D721Med (cell line): Measurements from ENCODE around the gene DNAH17.

ENCODE experiments used
- DNase-seq: peaks from one replicate; pipeline ENCODE4 v3.0.0; 2011; ENCODE audit warnings: low spot score; ENCODE audit not compliant: insufficient read length
- FAIRE-seq: peaks from 2 replicates; lab custom pipeline; 2011; peaks lifted over from hg19 to GRCh38; lab: Jason Lieb, UNC
- TF ChIP-seq, protein P1 (sequence below): IDR thresholded peaks from 2 replicates; pipeline ENCODE4 v1.5.1; 2012; ENCODE audit warnings: mild to moderate bottlenecking, control low read depth; ENCODE audit not compliant: insufficient read depth; ENCODE audit errors: missing control alignments

Gene DNAH17

DNA sequence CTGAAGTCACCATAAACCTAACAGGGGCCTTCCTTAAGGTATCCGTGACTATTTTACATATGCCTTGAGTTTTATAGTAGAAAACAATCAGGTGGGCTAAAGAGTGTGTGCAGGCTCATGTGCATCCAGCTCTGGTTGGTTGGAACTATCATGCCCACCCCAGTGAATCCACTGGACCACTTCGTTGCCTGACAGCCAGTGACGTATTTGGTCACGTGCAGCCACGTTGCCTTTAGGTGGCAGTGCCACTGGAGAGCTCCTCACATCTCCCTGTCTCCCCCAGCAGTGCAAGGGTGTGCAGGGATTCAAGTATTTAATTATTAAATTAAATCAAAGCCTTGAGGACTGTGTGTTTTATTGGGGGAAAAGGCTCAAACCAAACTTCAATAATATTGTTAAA, 42.1 kb upstream of the DNAH17 start:
- FAIRE-seq (no peak), DNase-seq (no peak)
- TF ChIP-seq, protein P1, sequence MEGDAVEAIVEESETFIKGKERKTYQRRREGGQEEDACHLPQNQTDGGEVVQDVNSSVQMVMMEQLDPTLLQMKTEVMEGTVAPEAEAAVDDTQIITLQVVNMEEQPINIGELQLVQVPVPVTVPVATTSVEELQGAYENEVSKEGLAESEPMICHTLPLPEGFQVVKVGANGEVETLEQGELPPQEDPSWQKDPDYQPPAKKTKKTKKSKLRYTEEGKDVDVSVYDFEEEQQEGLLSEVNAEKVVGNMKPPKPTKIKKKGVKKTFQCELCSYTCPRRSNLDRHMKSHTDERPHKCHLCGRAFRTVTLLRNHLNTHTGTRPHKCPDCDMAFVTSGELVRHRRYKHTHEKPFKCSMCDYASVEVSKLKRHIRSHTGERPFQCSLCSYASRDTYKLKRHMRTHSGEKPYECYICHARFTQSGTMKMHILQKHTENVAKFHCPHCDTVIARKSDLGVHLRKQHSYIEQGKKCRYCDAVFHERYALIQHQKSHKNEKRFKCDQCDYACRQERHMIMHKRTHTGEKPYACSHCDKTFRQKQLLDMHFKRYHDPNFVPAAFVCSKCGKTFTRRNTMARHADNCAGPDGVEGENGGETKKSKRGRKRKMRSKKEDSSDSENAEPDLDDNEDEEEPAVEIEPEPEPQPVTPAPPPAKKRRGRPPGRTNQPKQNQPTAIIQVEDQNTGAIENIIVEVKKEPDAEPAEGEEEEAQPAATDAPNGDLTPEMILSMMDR = no peak

- TF ChIP-seq, protein P1 = no peak
- DNase-seq (no peak), FAIRE-seq (no peak)
Measured at GRCh38 chr17:78618264-78619066, 41.3 kb upstream of the DNAH17 start.

DNA sequence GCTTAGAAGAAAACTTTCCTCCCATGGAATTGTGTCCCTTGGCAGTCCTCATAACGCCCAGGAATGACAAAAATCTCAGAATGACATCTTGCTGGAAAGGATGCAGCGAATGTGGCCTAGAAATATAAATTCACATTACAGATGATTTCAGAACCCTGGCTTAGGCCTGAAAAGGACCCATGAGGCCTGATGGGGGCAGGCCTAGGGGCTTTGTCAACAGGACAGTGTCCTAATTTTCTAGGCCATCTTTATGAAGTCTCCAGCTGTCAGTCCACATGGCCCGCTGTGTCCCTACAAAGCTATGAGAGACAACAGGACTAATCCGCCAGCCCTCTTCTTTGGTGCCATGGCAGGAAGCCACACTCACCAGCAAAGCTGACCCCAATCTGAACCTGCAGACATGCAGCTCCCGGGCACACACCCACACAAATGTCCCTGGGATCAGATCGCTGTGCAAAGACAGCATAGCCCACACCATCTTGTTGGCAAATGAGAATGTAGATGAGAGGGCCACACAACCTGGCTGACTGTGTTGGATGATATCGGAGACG, 40.4 kb upstream of the DNAH17 start:
- no peak for FAIRE-seq
- TF ChIP-seq, protein P1 = no peak
- no peak for DNase-seq

- DNase-seq = no peak
- FAIRE-seq = no peak
- TF ChIP-seq, protein P1 = no peak
Measured at GRCh38 chr17:78616946-78617345, 39.8 kb upstream of the DNAH17 start.

- no peak for DNase-seq
- TF ChIP-seq, protein P1 = no peak
- FAIRE-seq = no peak
Measured at GRCh38 chr17:78615631-78616030, 38.4 kb upstream of the DNAH17 start.

DNA sequence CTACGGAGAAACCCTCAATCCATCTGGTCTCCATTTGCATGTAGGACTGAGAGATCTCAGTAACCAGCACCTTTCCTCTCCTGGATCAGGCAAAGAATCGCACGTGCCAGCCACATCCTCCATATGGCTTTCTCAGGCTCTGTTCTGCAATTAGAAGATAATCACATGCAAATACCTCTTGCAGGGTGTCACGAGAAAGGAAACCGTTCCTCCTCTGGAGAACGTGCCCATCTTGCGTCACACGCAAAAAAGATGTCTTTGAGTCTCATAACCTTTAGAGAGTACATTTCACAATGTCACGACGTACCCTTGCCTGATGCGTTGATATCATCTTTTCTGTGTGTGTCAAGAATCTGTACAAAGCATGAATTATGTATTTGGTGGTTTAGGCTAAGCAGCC, 36.2 kb upstream of the DNAH17 start:
- TF ChIP-seq, protein P1 = no peak
- DNase-seq = no peak
- no peak for FAIRE-seq

- TF ChIP-seq, protein P1 = no peak
- DNase-seq = no peak
- no peak for FAIRE-seq
Measured at GRCh38 chr17:78611607-78612006, 34.4 kb upstream of the DNAH17 start.
